ENCODE measurements around the gene SATB2. TPM values are rescaled to one million over a fixed set of nuclear protein-coding genes. Genes with fewer than 3 reads are reported as not detected.

SATB2 gene
- total and polyA plus RNA-seq, 12 donors: 3.4 to 18.3 (median 10.1) TPM

DNA sequence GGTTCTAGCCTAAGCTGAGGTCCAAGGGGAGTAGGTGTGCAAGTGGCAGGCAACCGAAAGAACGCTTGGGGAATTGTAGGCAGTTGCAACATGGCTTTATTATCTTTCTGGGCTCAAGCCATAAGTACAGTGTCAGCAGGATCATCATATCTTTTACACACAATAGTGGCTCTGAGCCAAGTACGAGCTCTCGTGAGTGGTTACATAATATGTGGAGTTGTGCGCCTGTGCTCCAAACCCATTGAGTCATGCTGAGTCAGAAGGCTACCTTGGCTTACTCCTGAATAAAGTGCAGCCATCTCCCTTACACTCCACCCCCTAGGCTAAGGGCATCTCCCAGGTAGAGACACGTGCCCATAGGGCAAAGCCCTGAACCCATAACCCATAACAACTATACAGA lies 233.9 kb downstream of the SATB2 start:
- TF ChIP-seq, protein P1, sequence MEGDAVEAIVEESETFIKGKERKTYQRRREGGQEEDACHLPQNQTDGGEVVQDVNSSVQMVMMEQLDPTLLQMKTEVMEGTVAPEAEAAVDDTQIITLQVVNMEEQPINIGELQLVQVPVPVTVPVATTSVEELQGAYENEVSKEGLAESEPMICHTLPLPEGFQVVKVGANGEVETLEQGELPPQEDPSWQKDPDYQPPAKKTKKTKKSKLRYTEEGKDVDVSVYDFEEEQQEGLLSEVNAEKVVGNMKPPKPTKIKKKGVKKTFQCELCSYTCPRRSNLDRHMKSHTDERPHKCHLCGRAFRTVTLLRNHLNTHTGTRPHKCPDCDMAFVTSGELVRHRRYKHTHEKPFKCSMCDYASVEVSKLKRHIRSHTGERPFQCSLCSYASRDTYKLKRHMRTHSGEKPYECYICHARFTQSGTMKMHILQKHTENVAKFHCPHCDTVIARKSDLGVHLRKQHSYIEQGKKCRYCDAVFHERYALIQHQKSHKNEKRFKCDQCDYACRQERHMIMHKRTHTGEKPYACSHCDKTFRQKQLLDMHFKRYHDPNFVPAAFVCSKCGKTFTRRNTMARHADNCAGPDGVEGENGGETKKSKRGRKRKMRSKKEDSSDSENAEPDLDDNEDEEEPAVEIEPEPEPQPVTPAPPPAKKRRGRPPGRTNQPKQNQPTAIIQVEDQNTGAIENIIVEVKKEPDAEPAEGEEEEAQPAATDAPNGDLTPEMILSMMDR (IDR thresholded peaks at IDR 0.05): no peak
- TF ChIP-seq POLR2A (IDR thresholded peaks at IDR 0.05): no peak
- H3K36me3 ChIP-seq (replicated peaks in 1 of 2): no peaks in the 10 kb centered on the region
- no peaks in the 10 kb centered on the region for H3K27me3 ChIP-seq
- H3K9me3 ChIP-seq (replicated peaks in 1 of 3): no peaks in the 10 kb centered on the region
- no peak overlapping the region for H3K4me3 ChIP-seq
- intact Hi-C loops (cut with DNase I): no loop called here
- no peak for DNase-seq
- H3K27ac ChIP-seq: no peak overlapping the region
- 78 to 85% (median 81%) methylated on average over 3 to 6 of the region's 6 CpGs for WGBS, 4 donors
- H3K4me1 ChIP-seq (replicated peaks in 1 of 2): no peaks in the 10 kb centered on the region

DNA sequence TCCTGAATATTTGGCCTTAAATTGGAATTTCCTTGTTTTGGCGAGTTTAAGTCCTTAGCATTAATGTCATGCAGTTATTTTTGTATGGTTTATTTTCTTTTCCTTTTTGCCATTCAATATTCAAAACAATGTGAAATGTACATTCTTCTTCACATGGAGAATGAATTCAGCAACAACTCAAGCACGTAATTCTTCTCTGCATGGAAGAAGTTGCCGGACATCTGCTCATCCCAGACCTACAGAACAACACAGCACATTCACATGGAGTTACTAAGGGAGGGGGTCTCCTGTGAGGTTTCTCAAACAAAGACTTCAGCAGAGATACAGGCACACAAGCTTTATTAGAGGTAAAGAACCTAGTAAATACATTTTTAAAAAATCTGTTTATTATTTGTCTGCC lies 236.8 kb downstream of the SATB2 start:
- Histone ChIP-seq H3K27me3 (no peaks in the 10 kb centered on the region), H3K27ac (no peak overlapping the region), H3K4me1 (replicated peaks in 1 of 2) (no peaks in the 10 kb centered on the region), H3K4me3 (no peak overlapping the region), H3K36me3 (replicated peaks in 1 of 2) (no peaks in the 10 kb centered on the region), H3K9me3 (replicated peaks in 1 of 3) (no peaks in the 10 kb centered on the region)
- DNase-seq: no peak
- intact Hi-C loops (cut with DNase I): no loop called here
- TF ChIP-seq, protein P1 (IDR thresholded peaks at IDR 0.05): no peak
- no peak for TF ChIP-seq POLR2A (IDR thresholded peaks at IDR 0.05)
- WGBS, 4 donors: 70 to 80% (median 76%) methylated on average over 3 of the region's 3 CpGs

DNA sequence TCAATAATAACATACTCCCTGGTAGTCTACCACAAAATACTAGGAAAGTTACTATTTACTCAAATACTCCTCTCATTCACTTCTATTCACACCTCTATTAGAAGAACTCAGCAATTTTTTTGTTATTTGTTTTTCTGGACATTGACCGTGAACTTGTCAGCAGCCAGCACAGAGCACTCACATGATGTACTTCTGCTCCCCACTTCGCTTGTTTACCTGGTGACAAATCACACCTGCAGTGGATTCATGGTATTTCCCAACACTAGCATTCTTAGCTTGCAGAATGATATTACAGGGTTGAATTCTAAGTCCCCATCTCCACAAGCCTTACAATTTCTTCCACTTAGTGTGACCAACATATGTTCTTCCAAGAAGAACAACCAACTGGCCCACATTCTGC lies 238.2 kb downstream of the SATB2 start:
- Histone ChIP-seq H3K4me1 (replicated peaks in 1 of 2) (no peaks in the 10 kb centered on the region), H3K36me3 (replicated peaks in 1 of 2) (no peaks in the 10 kb centered on the region), H3K27ac (no peak overlapping the region), H3K27me3 (no peaks in the 10 kb centered on the region), H3K9me3 (replicated peaks in 1 of 3) (no peaks in the 10 kb centered on the region), H3K4me3 (no peak overlapping the region)
- TF ChIP-seq, protein P1 (IDR thresholded peaks at IDR 0.05): no peak
- TF ChIP-seq POLR2A (IDR thresholded peaks at IDR 0.05): no peak
- WGBS, 4 donors: 78 to 93% (median 87%) methylated on average over 2 of the region's 2 CpGs
- no peak for DNase-seq
- intact Hi-C loops (cut with DNase I): no loop called here
